ENCODE data around the gene SNAP47.
A peak's percentile ranks its signal among the peaks of the same experiment; 100 is the strongest.

Gene SNAP47

GRCh38 chr1:227774051-227774731 is 39.0 kb downstream of the SNAP47 start:
- DNase-seq (ENCODE audit: low read depth in 2 of 2), result no peak
- TF ChIP-seq, protein P1, sequence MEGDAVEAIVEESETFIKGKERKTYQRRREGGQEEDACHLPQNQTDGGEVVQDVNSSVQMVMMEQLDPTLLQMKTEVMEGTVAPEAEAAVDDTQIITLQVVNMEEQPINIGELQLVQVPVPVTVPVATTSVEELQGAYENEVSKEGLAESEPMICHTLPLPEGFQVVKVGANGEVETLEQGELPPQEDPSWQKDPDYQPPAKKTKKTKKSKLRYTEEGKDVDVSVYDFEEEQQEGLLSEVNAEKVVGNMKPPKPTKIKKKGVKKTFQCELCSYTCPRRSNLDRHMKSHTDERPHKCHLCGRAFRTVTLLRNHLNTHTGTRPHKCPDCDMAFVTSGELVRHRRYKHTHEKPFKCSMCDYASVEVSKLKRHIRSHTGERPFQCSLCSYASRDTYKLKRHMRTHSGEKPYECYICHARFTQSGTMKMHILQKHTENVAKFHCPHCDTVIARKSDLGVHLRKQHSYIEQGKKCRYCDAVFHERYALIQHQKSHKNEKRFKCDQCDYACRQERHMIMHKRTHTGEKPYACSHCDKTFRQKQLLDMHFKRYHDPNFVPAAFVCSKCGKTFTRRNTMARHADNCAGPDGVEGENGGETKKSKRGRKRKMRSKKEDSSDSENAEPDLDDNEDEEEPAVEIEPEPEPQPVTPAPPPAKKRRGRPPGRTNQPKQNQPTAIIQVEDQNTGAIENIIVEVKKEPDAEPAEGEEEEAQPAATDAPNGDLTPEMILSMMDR (IDR thresholded peaks at IDR 0.05; ENCODE audit: low read depth, low read length), result no peak
- H3K4me3 ChIP-seq (replicated peaks in 1 of 2; ENCODE audit: low read depth in 2 of 2, low read length in 2 of 2), result no peak overlapping the region

GRCh38 chr1:227774821-227775661 is 39.8 kb downstream of the SNAP47 start:
- peak in 1 of 2 donors; percentile 58 for DNase-seq (ENCODE audit: low read depth in 2 of 2)
- TF ChIP-seq, protein P1 (IDR thresholded peaks at IDR 0.05; ENCODE audit: low read depth, low read length), result no peak
- H3K4me3 ChIP-seq (replicated peaks in 1 of 2; ENCODE audit: low read depth in 2 of 2, low read length in 2 of 2), result no peak overlapping the region

DNA sequence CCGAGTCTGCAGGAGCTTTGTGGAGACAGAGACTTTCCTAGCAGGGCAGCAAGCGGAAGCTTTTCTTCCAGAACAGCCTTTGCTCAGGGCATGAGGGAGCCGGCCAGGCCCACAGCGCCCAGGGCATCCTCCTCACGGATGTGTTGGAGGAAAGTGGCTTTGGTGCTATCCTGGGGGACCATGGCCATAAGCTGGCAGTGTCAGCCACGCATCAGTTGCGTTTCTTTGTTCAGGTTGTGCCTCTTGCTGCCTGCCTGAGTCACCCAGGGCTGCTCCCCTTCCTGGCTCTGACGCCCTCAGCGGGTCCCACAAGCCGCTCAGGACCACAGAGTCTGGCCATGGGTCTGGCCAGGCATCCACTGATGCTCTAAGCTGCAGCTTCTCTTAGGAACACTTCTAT is 40.6 kb downstream of the SNAP47 start:
- TF ChIP-seq, protein P1 (IDR thresholded peaks at IDR 0.05; ENCODE audit: low read depth, low read length), result no peak
- DNase-seq (ENCODE audit: low read depth in 2 of 2), result no peak
- H3K4me3 ChIP-seq (replicated peaks in 1 of 2; ENCODE audit: low read depth in 2 of 2, low read length in 2 of 2), result no peak overlapping the region

DNA sequence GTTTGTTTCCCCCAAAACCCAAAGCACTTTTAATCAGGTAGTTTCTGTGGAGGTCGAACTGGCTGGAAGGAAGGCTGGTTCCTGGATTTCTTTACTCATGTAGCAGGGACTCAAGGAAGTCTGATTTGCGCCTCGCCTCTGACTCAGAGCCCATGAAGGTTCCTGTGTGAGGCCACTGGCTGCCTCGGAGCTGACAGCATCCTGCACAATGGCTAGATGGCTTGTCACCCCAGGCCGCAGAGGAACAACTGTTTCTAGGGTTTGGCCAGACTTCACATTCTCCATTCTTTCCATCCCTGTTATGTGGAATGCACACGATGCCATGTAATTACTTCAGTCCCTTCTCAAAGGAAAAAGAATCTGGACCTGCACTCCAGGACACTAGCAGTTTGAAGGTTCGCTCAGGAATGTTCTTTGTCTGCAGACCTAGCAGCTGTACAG is 41.1 kb downstream of the SNAP47 start:
- DNase-seq (ENCODE audit: low read depth in 2 of 2), result peak; percentile 53 to 69
- H3K4me3 ChIP-seq (replicated peaks in 1 of 2; ENCODE audit: low read depth in 2 of 2, low read length in 2 of 2), result no peak overlapping the region
- TF ChIP-seq, protein P1 (IDR thresholded peaks at IDR 0.05; ENCODE audit: low read depth, low read length), result no peak

- no peak overlapping the region for H3K4me3 ChIP-seq (replicated peaks in 1 of 2; ENCODE audit: low read depth in 2 of 2, low read length in 2 of 2)
- TF ChIP-seq, protein P1 (IDR thresholded peaks at IDR 0.05; ENCODE audit: low read depth, low read length), result no peak
- no peak for DNase-seq (ENCODE audit: low read depth in 2 of 2)
These were observed 41.9 kb downstream of the SNAP47 start for GRCh38 chr1:227777156-227777555.

GRCh38 chr1:227777646-227778045 is 42.4 kb downstream of the SNAP47 start:
- no peak for DNase-seq (ENCODE audit: low read depth in 2 of 2)
- H3K4me3 ChIP-seq (replicated peaks in 1 of 2; ENCODE audit: low read depth in 2 of 2, low read length in 2 of 2), result no peak overlapping the region
- TF ChIP-seq, protein P1 (IDR thresholded peaks at IDR 0.05; ENCODE audit: low read depth, low read length), result no peak
